ENCODE results near the gene SOBP.

SOBP gene

GRCh38 chr6:107663308-107663707 lies 173.4 kb downstream of the SOBP start:
- FAIRE-seq = no peak

- FAIRE-seq = no peak
Observed at GRCh38 chr6:107665382-107665781, 175.5 kb downstream of the SOBP start.

GRCh38 chr6:107666084-107666980 lies 176.4 kb downstream of the SOBP start:
- no peak for FAIRE-seq

GRCh38 chr6:107666981-107667601 lies 177.2 kb downstream of the SOBP start:
- no peak for FAIRE-seq

- FAIRE-seq = no peak
Observed at GRCh38 chr6:107667790-107668189, 177.9 kb downstream of the SOBP start.

- no peak for FAIRE-seq
Observed at GRCh38 chr6:107668743-107669474, 179.0 kb downstream of the SOBP start.

GRCh38 chr6:107670792-107671199 lies 180.9 kb downstream of the SOBP start:
- no peak for FAIRE-seq

- no peak for FAIRE-seq
Observed at GRCh38 chr6:107673076-107673494, 183.2 kb downstream of the SOBP start.

GRCh38 chr6:107674995-107675738 lies 185.2 kb downstream of the SOBP start:
- FAIRE-seq = no peak

- FAIRE-seq = no peak
Observed at GRCh38 chr6:107676042-107676441, 186.1 kb downstream of the SOBP start.

GRCh38 chr6:107677399-107677798 lies 187.5 kb downstream of the SOBP start:
- no peak for FAIRE-seq

- FAIRE-seq = no peak
Observed at GRCh38 chr6:107679457-107679856, 189.5 kb downstream of the SOBP start.

GRCh38 chr6:107682721-107683120 lies 192.8 kb downstream of the SOBP start:
- no peak for FAIRE-seq

GRCh38 chr6:107683183-107683582 lies 193.3 kb downstream of the SOBP start:
- FAIRE-seq = no peak

GRCh38 chr6:107684996-107685395 lies 195.1 kb downstream of the SOBP start:
- FAIRE-seq = no peak

- FAIRE-seq = no peak
Observed at GRCh38 chr6:107689190-107689589, 199.3 kb downstream of the SOBP start.

GRCh38 chr6:107689951-107690642 lies 200.2 kb downstream of the SOBP start:
- FAIRE-seq = no peak

- no peak for FAIRE-seq
Observed at GRCh38 chr6:107690643-107691061, 200.7 kb downstream of the SOBP start.

- no peak for FAIRE-seq
Observed at GRCh38 chr6:107691062-107691751, 201.3 kb downstream of the SOBP start.

- FAIRE-seq = no peak
Observed at GRCh38 chr6:107692351-107692750, 202.4 kb downstream of the SOBP start.

GRCh38 chr6:107695061-107695720 lies 205.3 kb downstream of the SOBP start:
- no peak for FAIRE-seq
